ENCODE data around the gene MAP1LC3B2. TPM values are rescaled to one million over a fixed set of nuclear protein-coding genes. Genes with fewer than 3 reads are reported as not detected.

The MAP1LC3B2 gene
- total RNA-seq, 4 donors from 2014 or later: 1.1 to 1.8 (median 1.8) TPM; not detected in 1

- WGBS, 2 donors (ENCODE audit: low coverage in 1 of 2): 44 to 68% methylated on average over 2 of the region's 2 CpGs
- ATAC-seq: no peak
- Histone ChIP-seq H3K9me3 (no peaks in the 10 kb centered on the region), H3K27me3 (no peaks in the 10 kb centered on the region), H3K27ac (peak overlapping the region in 3 of 4 donors; percentile 45 to 81 (median 61)), H3K36me3 (no peaks in the 10 kb centered on the region), H3K4me3 (no peak overlapping the region), H3K4me1 (peaks cover 0 to 63% (median 24%) of the 10 kb centered on the region in 3 donors)
- TF ChIP-seq EP300 (IDR thresholded peaks at IDR 0.05) (no peak), POLR2A (IDR thresholded peaks at IDR 0.05) (no peak), CTCF (IDR thresholded peaks at IDR 0.05) (no peak), POLR2AphosphoS5 (IDR thresholded peaks at IDR 0.05) (no peak)
Observed at GRCh38 chr12:116529686-116530085, 29.5 kb upstream of the MAP1LC3B2 start.

- H3K4me3 ChIP-seq: no peak overlapping the region
- H3K27ac ChIP-seq: peak overlapping the region in 1 of 4 donors; percentile 88
- WGBS, 2 donors (ENCODE audit: low coverage in 1 of 2): 72 to 100% methylated on average over 1 to 4 of the region's 4 CpGs
Observed at GRCh38 chr12:116532428-116532827, 26.8 kb upstream of the MAP1LC3B2 start.

GRCh38 chr12:116532986-116533342 lies 26.2 kb upstream of the MAP1LC3B2 start:
- H3K36me3 ChIP-seq: no peaks in the 10 kb centered on the region
- H3K4me3 ChIP-seq: peak overlapping the region; percentile 56 to 92
- ATAC-seq: peak; percentile 5
- no peaks in the 10 kb centered on the region for H3K9me3 ChIP-seq
- H3K27ac ChIP-seq: peak overlapping the region in 3 of 4 donors; percentile 79 to 94 (median 88)
- no peaks in the 10 kb centered on the region for H3K27me3 ChIP-seq
- TF ChIP-seq POLR2A (IDR thresholded peaks at IDR 0.05) (no peak), POLR2AphosphoS5 (IDR thresholded peaks at IDR 0.05) (no peak), EP300 (IDR thresholded peaks at IDR 0.05) (no peak), CTCF (IDR thresholded peaks at IDR 0.05) (no peak)
- H3K4me1 ChIP-seq: peaks cover 0 to 56% (median 17%) of the 10 kb centered on the region in 3 donors
- WGBS, 2 donors (ENCODE audit: low coverage in 1 of 2): 14 to 29% methylated on average over 1 to 5 of the region's 11 CpGs

More at GRCh38 chr12:116532428-116532827, 26.8 kb upstream of the MAP1LC3B2 start:
- Histone ChIP-seq H3K9me3 (no peaks in the 10 kb centered on the region), H3K27me3 (no peaks in the 10 kb centered on the region), H3K4me1 (peaks cover 0 to 54% (median 17%) of the 10 kb centered on the region in 3 donors), H3K36me3 (no peaks in the 10 kb centered on the region)
- no peak for ATAC-seq
- TF ChIP-seq CTCF (IDR thresholded peaks at IDR 0.05) (no peak), POLR2A (IDR thresholded peaks at IDR 0.05) (no peak), EP300 (IDR thresholded peaks at IDR 0.05) (no peak), POLR2AphosphoS5 (IDR thresholded peaks at IDR 0.05) (no peak)

- H3K4me1 ChIP-seq: peaks cover 0 to 54% (median 12%) of the 10 kb centered on the region in 3 donors
- H3K36me3 ChIP-seq: no peaks in the 10 kb centered on the region
- no peaks in the 10 kb centered on the region for H3K27me3 ChIP-seq
- peak; percentile 80 for ATAC-seq
- no peak for TF ChIP-seq POLR2AphosphoS5 (IDR thresholded peaks at IDR 0.05)
- no peak for TF ChIP-seq CTCF (IDR thresholded peaks at IDR 0.05)
- no peak for TF ChIP-seq POLR2A (IDR thresholded peaks at IDR 0.05)
- TF ChIP-seq EP300 (IDR thresholded peaks at IDR 0.05): no peak
- 0 to 2% methylated on average over 10 to 12 of the region's 32 CpGs for WGBS, 2 donors (ENCODE audit: low coverage in 1 of 2)
- peak overlapping the region; percentile 56 to 92 for H3K4me3 ChIP-seq
- peak overlapping the region; percentile 79 to 94 (median 85) for H3K27ac ChIP-seq
- H3K9me3 ChIP-seq: no peaks in the 10 kb centered on the region
Observed at GRCh38 chr12:116533343-116534251, 25.6 kb upstream of the MAP1LC3B2 start.

Measured in gastroesophageal sphincter (tissue), 4 donors.